Cardiac muscle cell (in vitro differentiated cells and primary cell): ENCODE results near the gene KLHL13. TPM values are rescaled to one million over a fixed set of nuclear protein-coding genes. Genes with fewer than 3 reads are reported as not detected.

ENCODE experiments used
- DNase-seq, 2 donors: peaks; one replicate each; pipeline versions ENCODE4 v3.0.0 to v3.0.0-alpha.2; 2010 to 2017; ENCODE audit warnings: low read depth in 1 of 2, low spot score in 1 of 2
- H3K27ac ChIP-seq: fragments of 200-600 bp; sonication (generic); 2 replicates; pipeline ENCODE4 v1.5.1; 2016
- H3K27me3 ChIP-seq: fragments of 200-600 bp; sonication (generic); 2 replicates; pipeline ENCODE4 v1.6.0; 2016; ENCODE audit warnings: control low read depth
- H3K36me3 ChIP-seq: fragments of 200-600 bp; sonication (generic); 2 replicates; pipeline ENCODE4 v1.5.1; 2016; ENCODE audit warnings: control low read depth
- H3K4me1 ChIP-seq: fragments of 200-600 bp; sonication (generic); 2 replicates; pipeline ENCODE4 v1.8.1; 2017; ENCODE audit warnings: low read depth, mild to moderate bottlenecking, mixed run types
- H3K4me3 ChIP-seq: fragments of 200-600 bp; sonication (generic); 2 replicates; pipeline ENCODE4 v1.5.1; 2016; ENCODE audit warnings: mild to moderate bottlenecking
- H3K9me3 ChIP-seq: fragments of 200-600 bp; sonication (generic); 2 replicates; pipeline ENCODE4 v1.5.1; 2017; ENCODE audit warnings: low read depth, mild to moderate bottlenecking, control low read depth
- CTCF ChIP-seq: IDR thresholded peaks from 2 replicates; pipeline ENCODE4 v1.5.1; 2012; ENCODE audit warnings: low read depth, mild to moderate bottlenecking, low read length
- polyA plus RNA-seq: library from polyadenylated mRNA; unstranded; fragments of >200 nt; fragmentation: Nextera tagmentation; extraction: Ambion mirVana; gene quantifications from 2 replicates; pipeline ENCODE4 v1.2.1, GENCODE V29; 2016
- total RNA-seq: library from RNA; depleted of rRNA; stranded (reverse); fragments of >200 nt; gene quantifications from 2 replicates; pipeline ENCODE4 v1.2.3, GENCODE V29; 2016

KLHL13 gene
- total and polyA plus RNA-seq, 2 experiments from 2014 or later: 13.8 to 22.0 TPM

- Histone ChIP-seq H3K4me3 (no peak overlapping the region), H3K9me3 (no peaks in the 10 kb centered on the region), H3K36me3 (no peaks in the 10 kb centered on the region), H3K4me1 (no peaks in the 10 kb centered on the region), H3K27me3 (no peaks in the 10 kb centered on the region), H3K27ac (no peak overlapping the region)
- TF ChIP-seq CTCF: no peak
- no peak for DNase-seq
These were observed 49.6 kb downstream of the KLHL13 start for GRCh38 chrX:118066867-118067515.

GRCh38 chrX:118062817-118063615 lies 53.6 kb downstream of the KLHL13 start:
- H3K4me1 ChIP-seq: no peaks in the 10 kb centered on the region
- no peaks in the 10 kb centered on the region for H3K27me3 ChIP-seq
- H3K27ac ChIP-seq: no peak overlapping the region
- no peak for DNase-seq
- H3K9me3 ChIP-seq: no peaks in the 10 kb centered on the region
- H3K36me3 ChIP-seq: no peaks in the 10 kb centered on the region
- no peak for TF ChIP-seq CTCF
- no peak overlapping the region for H3K4me3 ChIP-seq

GRCh38 chrX:118062048-118062789 lies 54.4 kb downstream of the KLHL13 start:
- no peak for DNase-seq
- TF ChIP-seq CTCF: no peak
- no peak overlapping the region for H3K27ac ChIP-seq

GRCh38 chrX:118058924-118059323 lies 57.7 kb downstream of the KLHL13 start:
- Histone ChIP-seq H3K36me3 (no peaks in the 10 kb centered on the region), H3K27me3 (no peaks in the 10 kb centered on the region), H3K4me3 (no peak overlapping the region), H3K4me1 (no peaks in the 10 kb centered on the region), H3K9me3 (no peaks in the 10 kb centered on the region), H3K27ac (no peak overlapping the region)
- DNase-seq: no peak
- no peak for TF ChIP-seq CTCF

More at GRCh38 chrX:118062048-118062789, 54.4 kb downstream of the KLHL13 start:
- no peaks in the 10 kb centered on the region for H3K9me3 ChIP-seq
- no peaks in the 10 kb centered on the region for H3K27me3 ChIP-seq
- no peak overlapping the region for H3K4me3 ChIP-seq
- H3K36me3 ChIP-seq: no peaks in the 10 kb centered on the region
- no peaks in the 10 kb centered on the region for H3K4me1 ChIP-seq

- no peak for DNase-seq
- Histone ChIP-seq H3K4me1 (no peaks in the 10 kb centered on the region), H3K27ac (no peak overlapping the region), H3K27me3 (no peaks in the 10 kb centered on the region), H3K4me3 (no peak overlapping the region), H3K9me3 (no peaks in the 10 kb centered on the region), H3K36me3 (no peaks in the 10 kb centered on the region)
- no peak for TF ChIP-seq CTCF
These were observed 59.7 kb downstream of the KLHL13 start for GRCh38 chrX:118056870-118057269.
